ENCODE data around the gene TFPT. TPM values are rescaled to one million over a fixed set of nuclear protein-coding genes. Genes with fewer than 3 reads are reported as not detected.

The TFPT gene
- total and polyA plus RNA-seq, 2 of the 13 experiments (the other 11 are each of a cell fraction or from before 2014, with no cell fraction given): 8.4 to 10.7 TPM

GRCh38 chr19:54136864-54137698 lies 21.6 kb upstream of the TFPT start (continued):
- TF ChIP-seq ZNF639 (CRISPR knock-in tag; conservative IDR thresholded peaks at IDR 0.05): no peak
- no peak for TF ChIP-seq ZNF468 (CRISPR knock-in tag; IDR thresholded peaks at IDR 0.05)
- no peak for TF ChIP-seq ZBTB21 (CRISPR knock-in tag; IDR thresholded peaks at IDR 0.05)
- TF ChIP-seq U2AF1 (optimal IDR thresholded peaks at IDR 0.05; ENCODE audit: low read depth, low read length): no peak
- TF ChIP-seq, protein P1, sequence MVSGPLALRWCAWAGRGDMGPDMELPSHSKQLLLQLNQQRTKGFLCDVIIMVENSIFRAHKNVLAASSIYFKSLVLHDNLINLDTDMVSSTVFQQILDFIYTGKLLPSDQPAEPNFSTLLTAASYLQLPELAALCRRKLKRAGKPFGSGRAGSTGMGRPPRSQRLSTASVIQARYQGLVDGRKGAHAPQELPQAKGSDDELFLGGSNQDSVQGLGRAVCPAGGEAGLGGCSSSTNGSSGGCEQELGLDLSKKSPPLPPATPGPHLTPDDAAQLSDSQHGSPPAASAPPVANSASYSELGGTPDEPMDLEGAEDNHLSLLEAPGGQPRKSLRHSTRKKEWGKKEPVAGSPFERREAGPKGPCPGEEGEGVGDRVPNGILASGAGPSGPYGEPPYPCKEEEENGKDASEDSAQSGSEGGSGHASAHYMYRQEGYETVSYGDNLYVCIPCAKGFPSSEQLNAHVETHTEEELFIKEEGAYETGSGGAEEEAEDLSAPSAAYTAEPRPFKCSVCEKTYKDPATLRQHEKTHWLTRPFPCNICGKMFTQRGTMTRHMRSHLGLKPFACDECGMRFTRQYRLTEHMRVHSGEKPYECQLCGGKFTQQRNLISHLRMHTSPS (CRISPR knock-in tag; IDR thresholded peaks at IDR 0.05; ENCODE audit: low read depth): no peak
- TF ChIP-seq RAD51 (IDR thresholded peaks at IDR 0.05; ENCODE audit: borderline replicate concordance): no peak
- TF ChIP-seq PRMT3 (CRISPR knock-in tag; IDR thresholded peaks at IDR 0.05; ENCODE audit: borderline replicate concordance, low read depth): no peak
- TF ChIP-seq TBL1XR1 (IDR thresholded peaks at IDR 0.05; ENCODE audit: borderline replicate concordance, low read length, partially characterized antibody): no peak
- no peak for TF ChIP-seq IKZF4 (CRISPR knock-in tag; IDR thresholded peaks at IDR 0.05; ENCODE audit: borderline replicate concordance, low read depth, not compliant biosample characterization)
- no peak for TF ChIP-seq MBNL3 (CRISPR knock-in tag; conservative IDR thresholded peaks at IDR 0.05)
- TF ChIP-seq ZNF691 (CRISPR knock-in tag; IDR thresholded peaks at IDR 0.05; ENCODE audit: borderline replicate concordance, low read depth): no peak
- TF ChIP-seq NCOA2 (CRISPR knock-in tag; IDR thresholded peaks at IDR 0.05): 0 out of 2 replicates have a peak, but pooled peaks have one; percentile 25
- no peak for TF ChIP-seq ZNF850 (CRISPR knock-in tag; conservative IDR thresholded peaks at IDR 0.05)
- no peak for TF ChIP-seq TBX2 (CRISPR knock-in tag; IDR thresholded peaks at IDR 0.05; ENCODE audit: borderline replicate concordance)
- no peak for TF ChIP-seq RFXAP (CRISPR knock-in tag; IDR thresholded peaks at IDR 0.05; ENCODE audit: borderline replicate concordance)
- no peak for TF ChIP-seq ZNF225 (CRISPR knock-in tag; IDR thresholded peaks at IDR 0.05)
- TF ChIP-seq HNRNPK (IDR thresholded peaks at IDR 0.05; ENCODE audit: low read depth, low read length, poor library complexity, severe bottlenecking): no peak
- TF ChIP-seq MYPOP (CRISPR knock-in tag; IDR thresholded peaks at IDR 0.05): no peak
- TF ChIP-seq ZNF616 (CRISPR knock-in tag; IDR thresholded peaks at IDR 0.05; ENCODE audit: low read depth): no peak
- TF ChIP-seq, protein P2, sequence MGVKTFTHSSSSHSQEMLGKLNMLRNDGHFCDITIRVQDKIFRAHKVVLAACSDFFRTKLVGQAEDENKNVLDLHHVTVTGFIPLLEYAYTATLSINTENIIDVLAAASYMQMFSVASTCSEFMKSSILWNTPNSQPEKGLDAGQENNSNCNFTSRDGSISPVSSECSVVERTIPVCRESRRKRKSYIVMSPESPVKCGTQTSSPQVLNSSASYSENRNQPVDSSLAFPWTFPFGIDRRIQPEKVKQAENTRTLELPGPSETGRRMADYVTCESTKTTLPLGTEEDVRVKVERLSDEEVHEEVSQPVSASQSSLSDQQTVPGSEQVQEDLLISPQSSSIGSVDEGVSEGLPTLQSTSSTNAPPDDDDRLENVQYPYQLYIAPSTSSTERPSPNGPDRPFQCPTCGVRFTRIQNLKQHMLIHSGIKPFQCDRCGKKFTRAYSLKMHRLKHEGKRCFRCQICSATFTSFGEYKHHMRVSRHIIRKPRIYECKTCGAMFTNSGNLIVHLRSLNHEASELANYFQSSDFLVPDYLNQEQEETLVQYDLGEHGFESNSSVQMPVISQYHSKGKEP (CRISPR knock-in tag; IDR thresholded peaks at IDR 0.05): no peak
- no peak for TF ChIP-seq FOXO1 (CRISPR knock-in tag; IDR thresholded peaks at IDR 0.05)
